Measurements from ENCODE around the gene NT5M.

NT5M gene

DNA sequence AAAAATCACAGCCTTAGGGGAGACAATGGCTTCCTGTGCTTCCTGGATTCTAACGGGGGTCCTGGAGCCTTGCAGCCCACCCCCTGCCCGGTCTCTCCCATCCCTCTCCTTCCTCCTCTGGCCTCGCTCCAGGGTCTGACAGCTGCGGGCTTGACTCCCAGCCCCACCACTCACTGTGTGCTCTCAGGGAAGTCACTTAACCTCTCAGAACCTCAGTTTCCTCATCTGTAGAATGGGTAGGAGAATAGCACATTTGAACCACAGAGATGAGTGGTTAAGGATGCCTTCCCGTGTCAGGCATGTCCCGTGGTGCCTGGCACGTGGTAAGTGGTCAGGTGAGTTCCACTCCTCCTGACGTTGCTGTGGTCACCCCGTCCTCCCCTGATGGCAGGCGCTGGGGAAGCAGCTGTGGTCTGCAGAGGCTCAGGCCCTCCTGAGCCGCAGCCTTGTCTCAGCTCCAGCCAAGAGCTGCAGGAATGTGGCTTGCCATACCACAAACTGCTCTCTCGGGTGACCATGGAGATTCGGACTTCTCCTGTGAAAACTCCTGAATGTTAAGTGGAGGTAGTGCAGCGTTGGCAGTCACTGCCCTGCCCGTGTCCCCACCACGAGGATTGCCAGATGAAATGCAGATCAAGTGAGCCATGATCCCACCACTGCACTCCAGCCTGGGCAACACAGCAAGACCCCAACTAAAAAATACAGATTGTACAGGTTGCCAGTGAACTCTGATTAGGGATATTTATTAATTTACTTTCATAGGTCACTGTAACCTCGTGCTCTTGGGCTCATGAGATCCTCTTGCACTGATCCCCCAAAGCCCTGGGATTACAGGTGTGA, 85.7 kb downstream of the NT5M start:
- DNase-seq: no peak

GRCh38 chr17:17391668-17392370, 88.6 kb downstream of the NT5M start:
- DNase-seq: no peak

DNA sequence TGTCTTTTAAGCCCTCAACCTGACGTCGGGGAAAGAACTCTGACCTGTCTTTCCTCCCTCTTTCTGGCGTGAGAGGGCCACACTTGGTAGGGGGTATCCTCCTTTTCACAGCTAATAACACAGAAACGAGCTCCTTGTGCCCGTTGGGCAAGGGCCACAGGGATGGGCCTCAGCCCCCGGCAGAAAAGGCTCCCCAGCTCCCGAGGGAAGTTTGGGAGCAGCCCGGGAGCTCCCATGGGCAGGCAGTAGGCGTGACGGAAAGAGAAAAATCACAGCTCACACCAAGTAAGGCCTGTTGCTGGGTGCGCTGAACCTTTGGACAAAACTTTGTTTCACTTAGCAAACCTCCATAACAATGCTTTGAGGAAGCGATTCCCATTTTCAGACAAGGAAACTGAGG, 90.8 kb downstream of the NT5M start:
- no peak for DNase-seq

GRCh38 chr17:17394494-17394893, 91.3 kb downstream of the NT5M start:
- no peak for DNase-seq

- no peak for DNase-seq
These were observed 92.2 kb downstream of the NT5M start for GRCh38 chr17:17395246-17395802.

- DNase-seq: no peak
These were observed 92.7 kb downstream of the NT5M start for GRCh38 chr17:17395885-17396284.

All from nucleus accumbens (tissue), 56 donors.